SIG-M5 (cell line): ENCODE measurements around the gene PFKFB3.
"Not testable (repeated sequence)": the region's sequence is repeated elsewhere in the genome, so short reads cannot be mapped to it uniquely, and the experiment has no call there.

Source experiments
- DNase-seq: peaks from one replicate; lab custom pipeline; 2025; lab: John Stamatoyannopoulos, UW

PFKFB3 gene

DNA sequence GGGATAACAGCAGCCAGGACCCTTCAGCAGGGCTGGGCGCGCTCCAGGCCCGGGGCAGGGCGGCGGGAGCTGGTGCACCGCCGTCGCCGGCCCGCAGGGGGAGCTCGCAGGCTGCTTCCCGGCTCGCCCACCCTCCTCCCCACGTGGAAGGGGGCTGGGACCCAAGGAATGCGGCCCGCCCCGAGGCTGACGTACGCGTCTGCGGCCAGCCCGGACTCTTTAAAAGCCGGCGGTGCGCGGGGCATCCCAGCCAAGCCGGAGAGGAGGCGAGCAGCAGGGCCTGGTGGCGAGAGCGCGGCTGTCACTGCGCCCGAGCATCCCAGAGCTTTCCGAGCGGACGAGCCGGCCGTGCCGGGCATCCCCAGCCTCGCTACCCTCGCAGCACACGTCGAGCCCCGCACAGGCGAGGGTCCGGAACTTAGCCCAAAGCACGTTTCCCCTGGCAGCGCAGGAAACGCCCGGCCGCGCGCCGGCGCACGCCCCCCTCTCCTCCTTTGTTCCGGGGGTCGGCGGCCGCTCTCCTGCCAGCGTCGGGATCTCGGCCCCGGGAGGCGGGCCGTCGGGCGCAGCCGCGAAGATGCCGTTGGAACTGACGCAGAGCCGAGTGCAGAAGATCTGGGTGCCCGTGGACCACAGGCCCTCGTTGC lies at the start of gene PFKFB3:
TSS of gene PFKFB3 (plus strand) at position 249 of the 647 bp plus-strand sequence. CDS start at position 578, 329 bp downstream.
- DNase-seq = no peak

DNA sequence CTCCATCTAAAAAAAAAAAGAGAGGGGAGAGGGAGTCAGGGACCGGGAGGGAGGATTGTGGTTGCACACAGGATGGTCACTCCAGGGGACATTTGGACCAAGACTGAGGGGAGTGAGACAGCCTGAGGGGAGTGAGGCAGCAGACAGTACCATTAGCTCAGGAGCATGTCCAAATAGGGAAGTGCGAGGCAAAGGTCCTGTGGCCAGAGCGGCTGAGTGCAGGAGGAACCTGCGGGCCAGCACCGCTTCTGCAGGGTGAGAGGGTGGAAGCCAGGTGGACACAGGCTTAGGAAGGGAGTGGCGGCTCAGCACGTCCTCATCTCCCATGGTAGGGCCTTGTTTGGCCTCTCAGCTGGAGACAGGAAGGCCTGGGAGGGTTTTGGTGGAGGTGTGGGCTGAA lies 48.9 kb upstream of the PFKFB3 start:
- DNase-seq = no peak

DNA sequence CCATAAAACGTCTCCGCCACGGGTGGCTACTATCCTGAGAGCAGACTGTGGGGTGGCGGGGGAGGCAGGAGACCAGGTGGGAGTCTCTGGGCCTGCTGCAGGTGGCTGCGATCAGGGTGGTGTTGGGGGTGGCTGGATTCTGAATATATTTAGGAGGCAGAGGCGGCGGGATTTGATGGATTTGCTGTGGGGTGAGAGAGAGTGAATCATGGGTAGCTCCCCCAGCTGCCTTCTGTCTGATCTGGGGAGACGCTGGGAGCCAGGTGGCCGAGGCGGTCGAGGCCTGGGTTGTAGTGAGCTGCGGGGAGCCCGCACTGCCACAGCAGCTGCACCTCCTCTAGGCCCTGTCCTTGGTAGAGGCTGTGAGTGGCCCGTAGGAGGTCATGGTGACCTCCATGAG lies 48.2 kb upstream of the PFKFB3 start:
- DNase-seq = no peak

DNA sequence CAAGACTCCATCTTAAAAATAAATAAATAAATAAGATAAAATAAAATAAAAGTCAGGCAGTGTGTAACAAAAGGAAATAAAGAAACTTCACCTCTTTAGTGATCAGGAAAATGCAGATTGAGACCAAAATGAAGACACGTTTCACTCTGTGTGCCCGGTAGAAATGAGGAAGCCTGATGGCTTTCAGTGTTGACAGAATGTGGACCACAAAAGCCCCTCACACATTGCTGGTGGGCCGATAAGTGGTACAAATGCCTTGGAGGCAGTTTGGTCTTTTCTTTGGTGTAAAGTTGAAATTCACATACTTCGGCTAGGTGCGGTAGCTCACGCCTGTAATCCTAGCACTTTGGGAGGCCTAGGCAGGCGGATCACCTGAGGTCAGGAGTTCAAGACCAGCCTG lies 44.5 kb upstream of the PFKFB3 start:
- DNase-seq = no peak

DNA sequence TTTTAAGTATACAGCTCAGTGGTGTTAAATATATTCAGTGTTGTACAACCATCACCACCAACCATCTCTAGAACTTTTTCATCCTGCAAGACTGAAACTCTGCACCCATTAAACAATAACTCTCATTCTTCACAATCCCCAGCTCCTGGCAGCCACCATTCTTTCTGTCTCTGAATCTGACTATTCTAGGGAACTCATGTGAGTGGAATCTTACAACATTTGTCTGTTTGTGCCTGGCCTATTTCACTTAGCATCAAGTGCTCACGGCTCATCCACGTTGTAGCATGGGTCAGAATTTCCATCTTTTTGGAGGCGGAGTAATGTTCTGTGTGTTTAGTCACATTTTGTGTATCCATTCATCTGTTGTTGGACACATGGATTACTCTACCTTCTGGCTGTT lies 40.8 kb upstream of the PFKFB3 start:
- DNase-seq = no peak

DNA sequence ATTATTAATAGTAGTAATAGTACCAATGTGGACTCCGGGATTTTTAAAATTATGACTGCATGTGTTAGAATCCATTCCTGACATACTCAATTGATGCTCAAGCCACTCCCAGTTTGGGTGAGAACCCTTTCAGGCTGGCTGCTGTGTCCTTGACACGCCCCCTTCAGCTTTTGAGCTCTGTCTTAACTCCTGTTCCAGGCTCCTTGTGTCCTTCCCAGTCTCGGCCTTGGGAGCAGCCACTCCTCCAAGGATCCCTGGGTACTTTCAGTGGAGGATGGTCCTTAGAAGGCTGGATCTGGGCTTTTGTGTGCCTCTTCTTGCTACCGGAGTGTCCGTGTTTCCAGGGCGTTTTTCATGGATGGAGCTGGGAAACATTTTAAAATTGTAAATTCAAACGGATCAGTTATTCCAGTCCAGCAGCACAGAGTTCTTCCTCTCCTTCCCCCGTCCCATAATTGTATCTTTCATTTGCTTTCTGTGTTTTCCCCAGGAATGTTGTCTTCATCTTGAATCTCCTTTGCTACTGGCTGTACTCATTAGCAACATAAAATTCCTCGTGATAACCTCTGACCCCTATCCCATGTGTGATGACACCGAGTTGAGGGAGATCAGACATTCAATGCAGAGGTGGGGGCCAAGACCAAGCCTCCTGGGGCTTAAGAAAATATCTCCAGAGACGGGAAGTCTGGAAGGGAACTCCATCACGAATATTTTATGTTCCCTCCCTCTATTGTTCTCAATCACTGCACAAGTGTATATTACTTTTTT lies 40.0 kb upstream of the PFKFB3 start:
- DNase-seq = no peak

DNA sequence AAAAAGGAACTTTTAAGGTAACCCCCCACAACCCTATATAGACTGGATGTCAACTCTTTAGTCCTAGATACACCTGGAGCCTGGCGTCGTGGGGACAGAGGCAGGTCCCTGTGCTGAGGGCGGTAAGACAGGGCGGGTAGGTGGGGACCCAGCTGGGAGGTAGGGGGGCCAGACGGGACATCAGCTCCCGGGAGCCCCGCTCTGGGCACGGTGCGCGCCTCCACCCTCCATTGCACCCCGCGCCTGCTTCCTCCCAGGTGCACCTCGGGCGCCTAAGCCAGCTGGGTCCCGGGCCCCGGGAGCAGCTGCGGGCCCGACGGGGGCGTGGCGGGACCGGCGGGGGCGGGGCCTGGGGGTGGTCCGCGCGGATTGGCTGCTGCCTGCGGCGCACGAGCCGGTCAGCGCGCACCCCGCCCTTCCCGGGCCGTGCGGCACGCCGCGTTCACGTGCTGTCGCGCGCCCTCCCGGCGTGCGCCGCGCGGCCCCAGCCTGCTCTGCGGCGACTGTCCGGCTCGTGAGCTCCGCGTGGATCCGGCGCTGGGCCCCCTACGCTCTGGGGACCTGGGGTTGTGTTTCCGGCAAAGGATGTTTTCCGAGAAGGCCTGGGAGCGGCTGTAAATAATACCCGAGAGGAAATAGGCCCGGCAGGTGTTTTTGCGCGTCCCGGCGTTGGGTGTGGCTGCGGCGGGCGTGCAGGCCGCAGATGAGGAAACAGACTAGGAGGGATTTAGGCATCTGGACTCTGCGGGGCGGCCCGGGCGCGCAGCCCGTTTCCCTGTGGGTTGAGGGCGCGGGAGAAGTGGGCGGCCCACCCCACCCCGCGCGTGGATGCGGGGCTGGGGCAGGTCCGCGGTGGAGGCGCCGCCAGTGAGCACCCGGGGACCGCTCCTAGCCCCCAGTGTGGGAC lies 39.1 kb upstream of the PFKFB3 start:
- peak; percentile 27 for DNase-seq

DNA sequence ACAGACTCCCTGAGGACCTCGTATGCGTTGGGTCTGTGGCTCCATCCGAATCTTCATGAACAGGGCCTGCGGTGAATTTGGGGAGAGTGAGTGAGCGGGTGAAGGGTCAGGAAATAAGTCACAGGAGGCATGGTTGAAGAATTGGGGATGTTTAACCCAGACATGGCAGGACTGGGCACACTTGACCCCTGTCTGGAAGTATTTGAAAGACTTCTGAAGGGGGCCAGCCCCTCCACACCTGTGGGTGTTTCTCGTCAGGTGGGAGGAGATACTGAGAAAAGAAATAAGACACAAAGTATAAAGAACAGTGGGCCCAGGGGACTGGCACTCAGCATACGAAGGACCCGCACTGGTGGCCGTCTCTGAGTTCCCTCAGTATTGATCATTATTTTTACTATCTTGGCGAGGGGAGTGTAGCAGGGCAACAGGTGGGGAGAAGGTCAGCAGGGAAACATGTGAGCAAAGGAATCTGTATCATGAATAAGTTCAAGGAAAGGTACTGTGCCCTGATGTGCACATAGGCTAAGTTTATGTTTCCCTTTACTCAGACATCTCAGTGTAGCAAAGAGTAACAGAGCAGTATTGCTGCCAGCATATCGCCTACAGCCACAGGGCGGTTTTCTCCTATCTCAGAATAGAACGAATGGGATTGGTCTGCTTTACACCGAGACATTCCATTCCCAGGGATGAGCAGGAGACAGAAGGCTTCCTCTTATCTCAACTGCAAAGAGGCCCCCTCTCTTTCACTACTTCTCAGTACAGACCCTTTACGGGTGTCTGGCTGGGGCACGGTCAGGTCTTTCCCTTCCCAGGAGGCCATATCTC lies 38.2 kb upstream of the PFKFB3 start:
- DNase-seq = no peak

DNA sequence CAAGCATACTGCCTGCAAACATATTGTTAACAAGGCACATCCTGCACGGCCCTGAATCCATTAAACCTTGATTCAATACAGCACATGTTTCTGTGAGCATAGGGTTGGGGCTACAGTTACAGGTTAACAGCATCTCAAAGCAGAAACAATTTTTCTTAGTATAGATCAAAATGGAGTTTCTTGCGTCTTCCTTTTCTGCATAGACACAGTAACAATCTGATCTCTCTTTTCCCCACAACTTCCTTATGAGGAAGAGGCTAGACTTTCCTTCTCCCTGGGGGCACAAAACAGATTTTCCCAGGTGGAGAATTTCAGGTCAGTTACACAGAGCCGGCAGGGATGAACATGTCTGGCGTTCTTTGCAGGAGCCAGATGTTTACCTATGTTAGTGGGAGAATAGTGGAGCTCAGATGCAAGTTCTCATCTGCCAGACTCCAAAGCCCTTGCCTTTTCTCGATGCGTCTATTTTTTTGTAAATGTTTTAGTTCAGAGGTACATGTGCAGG lies 37.5 kb upstream of the PFKFB3 start:
- DNase-seq = no peak

DNA sequence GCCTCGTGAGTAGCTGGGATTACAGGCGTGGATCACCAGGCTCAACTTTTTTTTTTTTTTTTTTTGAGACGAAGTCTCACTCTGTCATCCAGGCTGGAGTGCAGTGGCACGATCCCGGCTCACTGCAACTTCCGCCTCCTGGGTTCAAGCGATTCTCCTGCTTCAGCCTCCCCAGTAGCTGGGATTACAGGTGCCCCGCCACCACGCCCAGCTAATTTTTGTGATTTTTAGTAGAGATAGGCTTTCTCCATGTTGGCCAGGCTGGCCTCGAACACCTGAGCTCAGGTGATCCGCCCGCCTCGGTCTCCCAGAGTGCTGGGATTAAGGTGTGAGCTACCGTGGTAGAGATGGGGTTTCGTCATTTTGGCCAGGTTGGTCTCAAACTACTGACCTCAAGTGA lies 36.8 kb upstream of the PFKFB3 start:
- DNase-seq = not testable (repeated sequence)

DNA sequence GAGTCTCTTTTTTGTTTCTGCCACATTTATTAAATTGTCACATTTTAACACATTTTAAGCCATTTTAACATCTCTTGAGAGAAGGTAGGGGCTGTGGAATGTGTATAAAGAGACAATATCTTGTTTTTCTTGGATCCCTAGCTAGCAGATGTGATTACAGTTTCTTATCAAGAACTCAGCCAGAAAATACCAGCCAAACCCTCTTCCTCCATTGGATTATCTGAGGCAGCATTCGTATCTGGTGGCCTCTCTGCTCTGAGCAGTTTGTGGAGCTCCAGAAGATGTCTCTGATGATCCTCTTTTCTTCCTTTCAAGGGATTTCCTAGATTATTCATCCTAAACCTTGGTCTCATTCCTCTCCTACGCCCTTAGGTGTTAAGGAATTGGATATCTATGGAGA lies 35.3 kb upstream of the PFKFB3 start:
- DNase-seq = no peak

DNA sequence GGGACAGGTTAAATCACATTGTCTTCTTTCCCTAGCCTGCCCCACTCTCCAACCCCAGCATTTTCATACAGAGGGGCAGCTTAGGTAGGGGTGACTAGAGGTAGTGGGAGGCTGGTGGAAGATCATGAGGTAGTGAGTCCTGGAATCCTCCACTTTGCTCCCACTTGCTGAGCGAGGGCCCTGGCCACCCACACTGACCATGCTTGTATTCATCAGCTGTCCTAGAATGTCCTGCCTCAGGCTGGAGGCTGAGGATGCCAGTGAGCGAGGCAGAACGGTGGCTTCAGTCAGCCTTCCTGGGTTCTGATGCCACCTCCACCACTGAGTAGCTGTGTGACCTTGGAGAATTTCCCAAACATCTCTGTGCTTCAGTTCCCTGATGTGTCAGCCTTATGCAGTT lies 34.6 kb upstream of the PFKFB3 start:
- no peak for DNase-seq

DNA sequence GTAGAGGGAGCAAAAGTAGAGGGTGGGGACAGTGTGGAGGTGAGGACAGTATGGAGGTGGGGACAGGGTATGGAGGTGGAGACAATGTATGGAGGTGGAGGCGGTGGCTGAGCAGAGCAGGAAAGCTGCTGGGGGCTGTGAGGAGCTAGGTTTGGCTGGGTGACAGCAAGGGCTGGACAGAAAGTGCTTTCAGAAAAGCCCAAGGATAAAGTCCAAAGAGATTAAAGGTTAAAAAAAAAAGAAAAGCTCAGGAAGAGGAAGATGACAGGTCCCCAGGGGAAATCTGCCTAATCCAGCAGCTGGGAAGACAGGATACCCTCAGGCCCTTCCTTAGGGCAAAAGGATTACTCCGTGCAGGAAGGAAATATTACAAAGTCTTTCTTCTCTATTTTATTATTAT lies 32.1 kb upstream of the PFKFB3 start:
- no peak for DNase-seq

DNA sequence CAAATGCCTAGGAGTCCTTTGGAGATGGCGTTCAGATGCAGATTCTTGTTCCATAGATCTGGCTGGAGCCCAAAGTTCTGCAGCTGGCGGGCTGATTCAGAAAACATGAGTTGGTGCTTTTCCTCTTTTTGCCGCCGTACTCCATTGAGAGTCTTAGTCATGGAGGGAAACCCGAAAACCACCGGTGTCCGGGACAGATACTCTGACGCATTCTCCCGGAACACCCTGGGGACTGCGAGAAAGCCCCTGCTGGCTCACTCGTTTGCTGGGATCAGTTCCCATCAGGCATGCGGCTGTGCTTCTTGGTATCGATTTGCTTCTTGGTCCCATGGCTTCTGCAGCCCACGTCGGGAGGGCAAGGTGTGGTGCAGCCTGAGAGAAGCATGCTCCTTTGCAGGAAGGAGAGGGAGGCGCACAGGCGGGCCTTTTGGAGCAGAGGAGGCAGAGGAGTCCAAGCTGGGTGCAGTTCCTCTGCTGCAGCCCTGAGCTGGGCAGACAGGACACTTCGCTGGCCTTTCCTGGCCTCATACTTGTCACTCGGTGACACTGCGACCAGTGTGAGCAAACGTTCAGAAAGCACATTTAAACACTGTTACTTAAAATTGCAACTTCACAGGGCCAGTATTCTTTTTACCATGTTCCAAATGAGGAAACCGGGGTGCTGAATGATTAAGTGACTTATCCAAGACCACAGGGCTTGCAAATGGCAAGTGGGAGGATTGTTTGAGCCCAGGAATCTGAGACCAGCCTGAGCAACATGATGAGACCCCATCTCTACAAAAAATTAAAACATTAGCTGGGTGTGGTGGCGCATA lies 30.6 kb upstream of the PFKFB3 start:
- no peak for DNase-seq

DNA sequence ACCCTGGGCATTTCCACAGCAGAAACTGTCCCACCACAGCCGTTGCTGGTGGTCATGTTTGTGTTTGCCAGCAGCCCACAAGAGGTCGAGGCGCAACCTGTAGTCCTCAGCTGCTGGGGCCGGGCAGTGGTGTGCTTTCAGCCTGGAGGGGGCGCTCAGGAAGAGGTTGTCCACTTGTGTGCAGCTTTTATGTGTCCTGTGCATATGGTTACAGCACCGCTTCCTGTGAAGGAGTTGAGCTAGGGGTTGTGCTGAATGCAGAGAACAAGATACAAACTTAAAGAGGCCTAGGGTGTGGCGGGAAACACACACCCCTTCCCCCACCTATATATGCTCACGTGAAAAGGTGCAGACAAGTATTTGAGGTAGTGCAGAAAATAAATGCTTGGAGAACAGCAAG lies 29.5 kb upstream of the PFKFB3 start:
- no peak for DNase-seq

DNA sequence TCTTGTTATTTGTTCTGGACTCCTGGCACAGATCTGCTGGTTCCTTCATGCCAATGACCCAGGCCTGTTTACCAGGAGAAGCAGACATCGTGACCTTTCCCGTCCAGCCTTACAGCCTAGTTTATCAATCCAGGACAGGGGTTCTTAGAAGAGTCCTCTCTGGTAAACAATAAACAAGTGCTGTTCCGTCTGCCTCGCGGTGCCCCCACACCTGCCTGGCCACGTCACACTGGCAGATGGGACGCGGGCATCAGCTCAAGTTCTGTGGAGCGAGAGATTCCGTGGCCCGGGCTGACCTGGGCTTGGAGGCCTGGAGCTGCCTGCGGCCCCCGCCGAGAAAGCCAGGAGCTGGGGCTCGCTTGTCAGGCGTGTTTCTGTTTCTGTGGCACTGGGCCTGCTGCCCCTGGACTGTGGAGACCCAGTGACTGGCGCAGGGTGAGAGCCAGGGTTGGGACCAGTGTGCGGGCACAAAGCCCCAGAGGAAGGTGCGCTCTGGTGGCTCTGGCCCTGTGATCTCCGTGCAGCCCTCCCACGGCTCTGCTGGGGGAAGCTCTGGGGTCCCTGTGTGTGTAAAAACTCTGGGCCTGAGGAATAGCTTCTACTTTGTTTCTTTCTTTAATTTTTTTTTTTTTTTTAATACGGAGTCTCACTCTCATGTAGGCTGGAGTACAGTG lies 28.4 kb upstream of the PFKFB3 start:
- no peak for DNase-seq

DNA sequence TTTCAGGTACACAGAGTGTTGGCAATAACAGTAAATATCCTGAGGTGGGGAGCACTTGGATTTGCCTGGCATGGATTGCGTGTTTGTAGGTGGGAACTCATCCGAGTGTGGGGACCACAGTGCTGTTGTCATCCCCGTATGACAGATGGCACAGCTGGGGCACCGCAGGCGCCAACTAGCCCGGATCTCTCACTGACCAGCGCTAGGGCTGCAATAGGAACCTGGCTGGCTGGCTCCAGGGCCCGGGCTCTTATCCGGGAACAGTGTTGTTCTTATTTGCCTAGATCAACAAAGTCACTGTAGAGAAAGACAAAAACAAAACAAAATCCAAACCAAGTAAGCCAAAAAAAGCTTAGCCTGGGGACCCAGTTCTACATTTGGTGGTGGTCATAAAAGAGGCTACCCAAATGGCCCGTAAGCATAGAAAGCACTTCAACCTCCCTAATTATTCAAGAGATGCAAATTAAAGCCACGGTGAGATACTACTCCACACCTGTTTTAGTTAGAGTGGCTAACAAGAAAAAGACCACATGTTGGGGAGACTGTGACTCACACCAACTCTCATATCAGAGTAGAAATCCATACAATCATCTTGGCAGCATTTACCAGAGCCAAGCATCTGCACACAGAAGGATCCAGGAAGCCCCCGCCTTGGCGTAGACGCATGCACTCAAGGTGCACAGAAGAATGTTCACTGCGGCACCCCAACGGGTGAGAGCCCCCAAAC lies 27.2 kb upstream of the PFKFB3 start:
- DNase-seq = no peak

DNA sequence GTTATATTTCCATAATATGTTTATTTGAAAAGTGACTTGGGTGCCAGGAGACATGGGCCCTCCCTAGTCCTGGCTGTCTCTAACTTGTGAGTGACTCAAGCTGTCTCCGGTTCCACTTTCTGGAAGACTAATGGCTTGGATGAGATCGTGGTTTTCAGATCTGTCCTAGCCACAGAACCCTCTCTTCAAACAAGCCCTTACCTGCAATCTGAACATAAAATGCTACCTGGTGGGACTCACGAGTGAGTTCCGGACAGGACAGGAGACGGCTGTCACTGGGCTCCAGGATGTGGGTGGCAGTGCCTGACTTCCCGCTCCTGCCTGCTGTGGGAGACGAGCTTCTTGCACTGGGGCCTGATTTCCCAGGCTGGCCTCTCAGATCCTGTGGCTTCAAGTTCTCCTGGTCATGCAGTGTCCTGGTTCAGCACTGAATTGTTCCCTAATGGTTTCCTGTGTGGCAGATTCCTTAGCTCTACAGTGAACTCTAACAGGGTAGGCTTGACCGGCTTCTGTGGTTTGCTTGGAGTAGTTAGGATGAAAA lies 26.0 kb upstream of the PFKFB3 start:
- DNase-seq = no peak

DNA sequence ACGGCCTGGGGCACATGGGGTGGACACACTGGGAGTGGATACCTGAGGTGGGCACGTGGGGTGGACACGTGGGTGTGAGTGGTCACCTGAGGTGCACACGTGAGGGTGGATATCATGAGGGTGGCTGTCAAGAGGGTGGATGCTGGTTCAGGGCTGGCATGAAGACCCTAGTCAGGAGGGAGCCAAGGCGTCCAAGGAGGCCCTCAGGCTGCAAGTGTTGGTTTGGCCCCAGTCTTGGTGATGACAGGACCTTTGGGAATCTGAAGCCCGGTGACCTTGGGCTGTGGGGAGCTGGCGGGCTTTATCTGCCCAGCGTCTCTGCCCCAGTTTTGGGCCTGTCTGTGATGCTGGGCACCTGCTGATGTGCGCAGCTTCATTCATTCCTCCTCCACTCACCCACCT lies 24.9 kb upstream of the PFKFB3 start:
- DNase-seq = no peak
